ENCODE results near the gene SETD1A. TPM values are rescaled to one million over a fixed set of nuclear protein-coding genes. Genes with fewer than 3 reads are reported as not detected.

The SETD1A gene
- total RNA-seq, 1 donor, result 5.3 TPM

- no peak for TF ChIP-seq CTCF (IDR thresholded peaks at IDR 0.05; ENCODE audit: insufficient read depth, low read length)
- H3K4me3 ChIP-seq (ENCODE audit: low read depth, low read length), result no peak overlapping the region
- DNase-seq (ENCODE audit: low read depth), result no peak
Measured at GRCh38 chr16:30954993-30955392, 2.6 kb upstream of the SETD1A start.

GRCh38 chr16:30956601-30957455, 726 bp upstream of the SETD1A start:
- TF ChIP-seq CTCF (IDR thresholded peaks at IDR 0.05; ENCODE audit: insufficient read depth, low read length), result peak; percentile 32
- H3K4me3 ChIP-seq (ENCODE audit: low read depth, low read length), result peak overlapping the region; percentile 87
- peak; percentile 84 for DNase-seq (ENCODE audit: low read depth)

GRCh38 chr16:30958175-30959079, 873 bp downstream of the SETD1A start:
- peak overlapping the region; percentile 87 for H3K4me3 ChIP-seq (ENCODE audit: low read depth, low read length)
- peak; percentile 48 for DNase-seq (ENCODE audit: low read depth)

GRCh38 chr16:30961384-30961783, 3.8 kb downstream of the SETD1A start:
- TF ChIP-seq CTCF (IDR thresholded peaks at IDR 0.05; ENCODE audit: insufficient read depth, low read length), result no peak
- DNase-seq (ENCODE audit: low read depth), result no peak
- no peak overlapping the region for H3K4me3 ChIP-seq (ENCODE audit: low read depth, low read length)

More at GRCh38 chr16:30958175-30959079, 873 bp downstream of the SETD1A start:
- no peak for TF ChIP-seq CTCF (IDR thresholded peaks at IDR 0.05; ENCODE audit: insufficient read depth, low read length)

- no peak for DNase-seq (ENCODE audit: low read depth)
- TF ChIP-seq CTCF (IDR thresholded peaks at IDR 0.05; ENCODE audit: insufficient read depth, low read length), result no peak
- H3K4me3 ChIP-seq (ENCODE audit: low read depth, low read length), result no peak overlapping the region
Measured at GRCh38 chr16:30963925-30964511, 6.5 kb downstream of the SETD1A start.

GRCh38 chr16:30964574-30965226, 7.1 kb downstream of the SETD1A start:
- TF ChIP-seq CTCF (IDR thresholded peaks at IDR 0.05; ENCODE audit: insufficient read depth, low read length), result no peak
- DNase-seq (ENCODE audit: low read depth), result no peak
- no peak overlapping the region for H3K4me3 ChIP-seq (ENCODE audit: low read depth, low read length)
